Activated CD4-positive, alpha-beta T cell treated with anti-CD3 and anti-CD28 coated beads for 36 hours (primary cell): ENCODE data around the gene LAMA2. TPM values are rescaled to one million over a fixed set of nuclear protein-coding genes. Genes with fewer than 3 reads are reported as not detected.

Experiments used
- ATAC-seq: fragments of 200-7000 bp; cut with Tn5 transposase; one replicate; pipeline ENCODE4 v1.10.0; 2021; ENCODE audit warnings: mild to moderate bottlenecking, moderate library complexity
- CTCF ChIA-PET: fragments of 350-600 bp; sonication (Branson Sonifier 250); formaldehyde crosslinking; loops from one replicate; lab custom pipeline; 2021; ENCODE audit warnings: antibody characterized with exemption; lab: Charles Lee
- POLR2A ChIA-PET: fragments of 350-600 bp; sonication (Branson Sonifier 250); formaldehyde crosslinking; loops from one replicate; lab custom pipeline; 2021; ENCODE audit warnings: antibody characterized with exemption, inconsistent platforms; lab: Charles Lee
- DNase-seq: peaks from one replicate; pipeline ENCODE4 v3.0.0-alpha.2; 2020
- H3K27ac Mint-ChIP-seq: one replicate; pipeline ENCODE4 v1.8.0; 2021; ENCODE audit warnings: mixed read lengths
- H3K27me3 Mint-ChIP-seq: one replicate; pipeline ENCODE4 v1.8.0; 2021; ENCODE audit warnings: mixed read lengths
- H3K36me3 Mint-ChIP-seq: one replicate; pipeline ENCODE4 v1.8.0; 2021; ENCODE audit warnings: low read depth, mixed read lengths
- H3K4me1 Mint-ChIP-seq: one replicate; pipeline ENCODE4 v1.8.0; 2021; ENCODE audit warnings: mixed read lengths
- H3K4me3 Mint-ChIP-seq: one replicate; pipeline ENCODE4 v1.8.0; 2021; ENCODE audit warnings: mild to moderate bottlenecking, moderate library complexity, mixed read lengths
- H3K9me3 Mint-ChIP-seq: one replicate; pipeline ENCODE4 v1.8.0; 2021; ENCODE audit warnings: low read depth, mixed read lengths
- intact Hi-C, 2 experiments: fragments of 100-400 bp; cut with DNase I in 1 of 2; cut with micrococcal nuclease in 1 of 2; formaldehyde crosslinking; loops; one replicate each; pipeline versions ENCODE4 v1.14.2 to v1.15.1; 2022 to 2024; cut with DNase I, micrococcal nuclease
- total RNA-seq, 2 experiments: library from RNA; stranded (reverse); gene quantifications; one replicate each; pipeline ENCODE4 v1.2.3, GENCODE V29; 2021

LAMA2 gene
- total RNA-seq, 2 experiments from 2014 or later = 0.65 to 0.80 TPM

DNA sequence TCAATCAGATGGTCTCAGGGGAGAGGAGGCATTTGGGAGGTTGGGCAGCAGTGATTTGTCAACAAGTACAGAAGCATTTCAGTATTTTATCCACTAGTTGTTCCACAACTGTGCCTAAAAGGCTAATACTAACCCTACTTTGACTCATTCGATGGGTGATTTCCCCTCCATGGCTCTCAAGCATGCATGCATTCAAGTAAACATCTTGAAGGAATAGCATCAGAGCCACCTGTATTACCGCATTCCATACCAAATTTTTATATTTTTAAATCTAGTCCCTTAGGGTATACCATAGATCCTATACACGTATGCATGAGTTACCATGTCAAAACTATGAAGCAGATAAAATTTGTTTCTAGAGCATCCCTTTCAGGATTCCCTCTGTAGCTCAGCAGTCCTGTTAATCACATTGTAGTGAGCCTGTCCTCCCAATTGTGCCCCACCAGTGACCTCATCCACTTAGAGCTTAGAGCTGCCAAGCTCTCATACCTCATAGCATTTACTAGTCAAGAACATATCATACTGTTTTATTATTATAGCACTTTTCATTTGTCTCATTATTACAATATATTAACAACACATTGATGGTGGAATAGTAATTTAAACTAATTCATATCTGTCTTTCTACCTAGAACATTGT is 213.8 kb downstream of the LAMA2 start:
- no peak overlapping the region for H3K4me3 Mint-ChIP-seq
- no peaks in the 10 kb centered on the region for H3K4me1 Mint-ChIP-seq
- DNase-seq = no peak
- intact Hi-C loops = no loop called here
- no peaks in the 10 kb centered on the region for H3K27me3 Mint-ChIP-seq
- ATAC-seq = no peak
- H3K36me3 Mint-ChIP-seq = no peaks in the 10 kb centered on the region
- no peak overlapping the region for H3K27ac Mint-ChIP-seq
- ChIA-PET CTCF (no interaction called here), POLR2A (no interaction called here)
- no peaks in the 10 kb centered on the region for H3K9me3 Mint-ChIP-seq

DNA sequence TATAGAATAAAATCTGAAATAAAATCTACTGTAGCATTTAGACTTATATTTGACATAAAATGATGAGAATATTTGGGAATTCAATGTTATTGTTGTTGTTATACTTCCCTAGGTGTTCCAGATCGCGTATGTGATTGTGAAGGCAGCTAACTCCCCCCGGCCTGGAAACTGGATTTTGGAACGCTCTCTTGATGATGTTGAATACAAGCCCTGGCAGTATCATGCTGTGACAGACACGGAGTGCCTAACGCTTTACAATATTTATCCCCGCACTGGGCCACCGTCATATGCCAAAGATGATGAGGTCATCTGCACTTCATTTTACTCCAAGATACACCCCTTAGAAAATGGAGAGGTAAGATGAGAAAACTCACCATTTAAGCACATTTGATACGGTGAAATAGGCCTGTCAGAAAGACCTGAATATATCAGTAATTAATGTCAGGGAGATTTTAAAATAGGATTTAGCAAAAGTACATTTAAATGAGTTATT is 215.2 kb downstream of the LAMA2 start:
- Mint-ChIP-seq H3K27me3 (no peaks in the 10 kb centered on the region), H3K9me3 (no peaks in the 10 kb centered on the region), H3K27ac (no peak overlapping the region), H3K36me3 (no peaks in the 10 kb centered on the region), H3K4me1 (no peaks in the 10 kb centered on the region), H3K4me3 (no peak overlapping the region)
- intact Hi-C loops = no loop called here
- DNase-seq = no peak
- ChIA-PET POLR2A (no interaction called here), CTCF (no interaction called here)
- no peak for ATAC-seq

DNA sequence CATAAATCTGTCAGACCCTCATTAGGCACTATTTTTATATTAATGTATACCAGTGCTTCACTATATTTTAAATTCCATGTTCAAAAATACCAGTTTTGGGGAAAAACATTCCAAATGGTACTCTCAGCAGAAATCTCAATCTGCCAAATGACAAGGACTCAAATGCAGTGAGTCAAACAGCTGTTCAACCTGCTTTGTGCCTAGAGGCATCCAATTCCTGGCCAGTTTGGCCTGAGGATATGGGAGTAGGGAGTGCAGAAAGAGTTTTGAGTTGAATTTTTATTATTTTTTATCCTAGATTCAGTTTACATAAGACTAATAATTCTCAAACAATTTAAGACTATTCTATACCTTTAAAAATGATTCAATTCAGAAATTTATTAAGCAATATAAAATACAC is 216.8 kb downstream of the LAMA2 start:
- Mint-ChIP-seq H3K4me3 (no peak overlapping the region), H3K9me3 (no peaks in the 10 kb centered on the region)
- intact Hi-C loops = no loop called here

DNA sequence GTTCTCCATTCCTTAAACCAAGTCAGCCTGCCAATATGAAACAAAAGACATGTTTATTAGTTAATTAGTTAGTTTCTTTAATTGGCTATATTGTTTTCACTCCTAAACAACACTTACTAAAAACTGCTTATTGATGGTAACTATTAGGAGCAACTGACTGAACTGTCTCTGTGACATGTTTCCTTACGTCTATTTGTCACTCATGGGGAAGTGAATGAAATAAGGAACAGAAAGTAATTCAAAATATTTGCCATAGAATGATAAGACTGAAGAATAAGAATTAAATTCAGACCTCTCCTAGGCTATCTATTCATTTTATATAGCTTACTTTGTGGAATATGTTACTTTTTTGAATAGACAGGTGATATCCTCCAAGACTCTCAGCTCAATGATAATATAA is 217.2 kb downstream of the LAMA2 start:
- no peaks in the 10 kb centered on the region for H3K27me3 Mint-ChIP-seq
- CTCF ChIA-PET = no interaction called here
- H3K36me3 Mint-ChIP-seq = no peaks in the 10 kb centered on the region
- intact Hi-C loops = no loop called here
- POLR2A ChIA-PET = no interaction called here
- no peaks in the 10 kb centered on the region for H3K9me3 Mint-ChIP-seq
- H3K27ac Mint-ChIP-seq = no peak overlapping the region
- no peaks in the 10 kb centered on the region for H3K4me1 Mint-ChIP-seq
- H3K4me3 Mint-ChIP-seq = no peak overlapping the region
- DNase-seq (no peak), ATAC-seq (no peak)

More for the DNA sequence above, 216.8 kb downstream of the LAMA2 start:
- Mint-ChIP-seq H3K4me1 (no peaks in the 10 kb centered on the region), H3K27me3 (no peaks in the 10 kb centered on the region), H3K27ac (no peak overlapping the region), H3K36me3 (no peaks in the 10 kb centered on the region)
- no peak for DNase-seq
- no peak for ATAC-seq
- POLR2A ChIA-PET = no interaction called here
- CTCF ChIA-PET = no interaction called here

DNA sequence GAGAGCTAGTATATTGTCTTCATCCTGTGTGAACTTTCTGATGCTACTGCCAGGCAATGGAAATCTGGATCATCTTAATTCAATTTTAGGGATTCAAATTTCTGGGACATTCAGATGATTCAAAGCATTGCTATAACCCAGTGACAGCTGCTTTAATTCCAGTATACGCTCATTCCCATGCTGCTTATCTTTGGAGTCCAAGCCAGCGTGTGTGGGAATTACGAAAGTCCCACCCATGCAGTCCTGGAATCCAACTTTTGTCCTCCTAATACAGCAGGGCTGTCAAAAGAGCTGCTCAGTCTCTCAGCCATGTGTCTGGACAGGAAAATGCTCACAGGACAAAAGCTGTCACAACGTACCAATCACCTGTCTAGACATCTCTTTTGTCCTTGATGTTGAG is 219.8 kb downstream of the LAMA2 start:
- no peak for ATAC-seq
- intact Hi-C loops = no loop called here

DNA sequence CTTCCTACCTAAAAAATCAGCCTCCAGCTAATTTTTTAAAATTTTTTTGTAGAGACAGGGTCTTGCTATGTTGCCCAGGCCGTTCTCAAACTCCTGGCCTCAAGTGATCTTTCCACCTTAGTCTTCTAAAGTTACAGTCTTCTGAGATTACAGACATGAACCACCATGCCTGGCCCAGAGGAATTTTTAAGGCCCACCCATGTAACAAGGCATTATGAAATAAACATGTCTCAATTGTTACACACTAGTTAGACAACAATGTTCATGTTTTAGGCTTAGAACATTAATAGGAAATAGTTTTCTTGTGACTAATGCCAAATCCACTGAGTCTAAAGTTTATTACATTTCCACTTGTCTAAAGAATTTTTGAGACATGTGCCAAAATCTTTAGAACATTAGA is 221.2 kb downstream of the LAMA2 start:
- H3K9me3 Mint-ChIP-seq = no peaks in the 10 kb centered on the region
- H3K4me1 Mint-ChIP-seq = no peaks in the 10 kb centered on the region
- peaks cover 4% of the 10 kb centered on the region for H3K27me3 Mint-ChIP-seq
- ChIA-PET CTCF (no interaction called here), POLR2A (no interaction called here)
- H3K27ac Mint-ChIP-seq = no peak overlapping the region
- intact Hi-C loops = no loop called here
- no peak for DNase-seq
- ATAC-seq = no peak
- H3K36me3 Mint-ChIP-seq = no peaks in the 10 kb centered on the region
- H3K4me3 Mint-ChIP-seq = no peak overlapping the region

More for the DNA sequence above, 219.8 kb downstream of the LAMA2 start:
- POLR2A ChIA-PET = no interaction called here
- Mint-ChIP-seq H3K27me3 (peaks cover 4% of the 10 kb centered on the region), H3K36me3 (no peaks in the 10 kb centered on the region), H3K4me3 (no peak overlapping the region), H3K4me1 (no peaks in the 10 kb centered on the region), H3K27ac (no peak overlapping the region), H3K9me3 (no peaks in the 10 kb centered on the region)
- CTCF ChIA-PET = interaction anchor here (0.6 kb wide), 1 partner anchor 34 kb away, joined by 4 read pairs; no protein-coding TSS in a partner anchor
- no peak for DNase-seq

DNA sequence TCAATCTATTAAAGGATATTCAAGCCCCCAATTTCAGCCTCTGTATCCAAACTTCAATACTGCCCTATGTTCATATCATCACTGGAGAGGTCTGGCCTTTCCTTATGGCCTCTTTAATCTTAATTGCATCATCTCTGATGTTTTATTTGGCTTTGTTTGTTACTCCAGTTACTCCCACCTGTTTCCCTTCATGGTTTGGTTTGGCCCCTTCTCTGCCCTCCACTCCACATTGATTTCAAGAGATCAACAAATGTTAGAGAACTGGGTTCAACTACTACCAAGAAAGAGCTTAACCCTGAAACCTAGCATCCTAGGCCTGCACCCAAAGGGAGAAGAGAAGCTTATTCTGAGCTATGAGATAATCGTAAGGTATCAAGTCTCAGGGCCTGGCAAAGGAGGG is 221.6 kb downstream of the LAMA2 start:
- no peaks in the 10 kb centered on the region for H3K4me1 Mint-ChIP-seq
- POLR2A ChIA-PET = no interaction called here
- H3K9me3 Mint-ChIP-seq = no peaks in the 10 kb centered on the region
- intact Hi-C loops = no loop called here
- ATAC-seq (no peak), DNase-seq (no peak)
- CTCF ChIA-PET = no interaction called here
- no peak overlapping the region for H3K4me3 Mint-ChIP-seq
- peaks cover 4% of the 10 kb centered on the region for H3K27me3 Mint-ChIP-seq
- no peaks in the 10 kb centered on the region for H3K36me3 Mint-ChIP-seq
- H3K27ac Mint-ChIP-seq = no peak overlapping the region

DNA sequence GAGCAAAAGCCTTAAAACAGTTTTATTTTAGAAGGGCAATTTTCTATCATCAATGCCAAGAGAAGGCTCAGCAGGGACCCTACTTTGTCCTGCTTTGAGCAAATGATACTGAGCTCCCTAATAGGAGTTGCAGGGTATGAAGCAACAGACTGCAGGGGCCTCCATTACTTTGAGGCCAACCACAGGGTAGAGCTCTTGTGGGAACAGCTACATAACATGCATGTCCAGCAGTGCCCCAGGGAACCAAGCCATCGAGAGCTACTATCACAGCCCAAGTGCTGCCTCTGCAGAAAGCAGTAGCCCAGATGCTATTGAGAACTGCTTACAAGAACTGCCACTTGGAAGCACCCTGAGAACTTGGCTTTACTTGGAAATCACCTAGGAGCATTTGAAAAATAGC is 222.1 kb downstream of the LAMA2 start:
- DNase-seq = no peak
- H3K4me3 Mint-ChIP-seq = no peak overlapping the region
- ATAC-seq = no peak
- no peaks in the 10 kb centered on the region for H3K9me3 Mint-ChIP-seq
- no peaks in the 10 kb centered on the region for H3K4me1 Mint-ChIP-seq
- ChIA-PET CTCF (interaction anchor here (0.6 kb wide), 1 partner anchor 19 kb away, joined by 3 read pairs; no protein-coding TSS in a partner anchor), POLR2A (no interaction called here)
- peaks cover 4% of the 10 kb centered on the region for H3K27me3 Mint-ChIP-seq
- H3K27ac Mint-ChIP-seq = no peak overlapping the region
- H3K36me3 Mint-ChIP-seq = no peaks in the 10 kb centered on the region
- intact Hi-C loops = no loop called here

DNA sequence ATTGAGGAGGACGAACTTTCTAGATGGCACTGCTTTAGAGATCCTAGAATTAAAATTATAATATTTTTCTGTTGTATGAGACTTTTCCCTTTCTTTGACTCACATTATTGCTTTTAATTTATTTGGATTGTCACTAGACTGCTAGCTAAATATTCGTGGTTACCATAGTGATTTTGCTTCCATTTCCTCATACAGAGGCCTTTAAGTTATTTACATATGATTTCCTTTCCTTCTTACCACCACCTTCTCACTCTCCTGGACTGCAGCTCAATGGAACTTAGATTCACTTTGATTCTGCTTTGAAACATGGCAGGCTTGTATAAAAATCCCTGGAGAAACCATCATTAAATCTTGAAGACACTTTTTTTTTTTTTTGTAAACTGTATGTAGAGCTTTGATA is 222.9 kb downstream of the LAMA2 start:
- no peaks in the 10 kb centered on the region for H3K36me3 Mint-ChIP-seq
- ChIA-PET CTCF (interaction anchor here (0.6 kb wide), 1 partner anchor 19 kb away, joined by 3 read pairs; no protein-coding TSS in a partner anchor), POLR2A (no interaction called here)
- H3K27me3 Mint-ChIP-seq = peaks cover 4% of the 10 kb centered on the region
- intact Hi-C loops = no loop called here
- H3K4me3 Mint-ChIP-seq = no peak overlapping the region
- no peaks in the 10 kb centered on the region for H3K4me1 Mint-ChIP-seq
- no peaks in the 10 kb centered on the region for H3K9me3 Mint-ChIP-seq
- ATAC-seq (no peak), DNase-seq (no peak)
- H3K27ac Mint-ChIP-seq = no peak overlapping the region

DNA sequence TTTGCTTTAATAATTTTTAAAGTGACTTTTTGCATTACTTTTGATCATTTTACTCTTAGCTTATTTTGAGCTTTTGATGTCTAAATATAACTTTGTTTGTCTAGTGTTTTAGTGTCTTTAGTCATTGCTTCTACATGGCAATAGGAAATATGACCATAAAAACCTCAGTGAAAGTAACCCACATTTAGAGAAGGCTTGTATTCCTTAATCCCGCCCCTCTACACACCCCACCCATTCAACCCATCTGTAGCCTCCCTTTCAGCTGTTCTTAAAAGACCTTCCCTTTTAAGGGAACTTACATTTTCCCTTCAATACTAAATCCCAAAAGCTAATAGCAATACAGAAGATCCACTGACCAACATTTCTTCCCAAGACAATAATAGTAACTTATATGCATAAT is 225.4 kb downstream of the LAMA2 start:
- DNase-seq (no peak), ATAC-seq (no peak)
- Mint-ChIP-seq H3K4me3 (no peak overlapping the region), H3K27me3 (peaks cover 7% of the 10 kb centered on the region), H3K27ac (no peak overlapping the region), H3K36me3 (no peaks in the 10 kb centered on the region), H3K4me1 (no peaks in the 10 kb centered on the region), H3K9me3 (no peaks in the 10 kb centered on the region)
- ChIA-PET POLR2A (no interaction called here), CTCF (interaction anchor here (0.7 to 1.4 kb wide), 2 partner anchors 14 to 71 kb away, joined by 3 to 5 read pairs; no protein-coding TSS in a partner anchor)
- intact Hi-C loops = no loop called here

DNA sequence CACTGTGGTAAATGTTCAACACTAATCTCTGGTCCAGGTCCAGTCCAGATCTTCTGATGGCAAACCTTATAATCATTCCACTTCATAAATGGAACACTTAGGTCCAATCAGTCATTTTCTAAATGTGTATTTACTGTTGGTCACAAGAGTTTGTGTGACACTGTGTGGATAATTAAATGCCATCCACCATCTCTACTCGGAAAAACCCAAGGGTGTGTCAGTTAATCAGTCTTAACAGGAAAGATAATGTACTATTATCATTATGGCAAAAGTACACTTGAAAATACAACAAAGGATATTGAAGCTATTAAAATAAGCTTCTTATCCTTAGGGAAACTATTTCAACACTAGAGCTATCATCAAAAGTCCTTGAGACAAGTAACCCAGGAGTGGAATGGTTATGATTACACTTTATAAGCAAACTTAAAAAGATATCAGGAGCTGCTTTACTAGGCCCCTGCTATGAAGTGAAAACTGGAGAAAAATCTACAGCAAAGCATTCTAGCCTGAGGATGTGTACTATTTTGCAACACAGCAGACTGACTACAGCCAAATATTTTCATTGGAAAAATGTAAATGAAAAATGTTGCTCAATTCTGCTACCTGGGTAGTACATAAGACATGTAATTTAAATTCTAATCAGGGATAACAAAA is 227.9 kb downstream of the LAMA2 start:
- ATAC-seq = no peak
- no peak overlapping the region for H3K4me3 Mint-ChIP-seq
- DNase-seq = no peak
- H3K36me3 Mint-ChIP-seq = no peaks in the 10 kb centered on the region
- ChIA-PET CTCF (no interaction called here), POLR2A (no interaction called here)
- no peaks in the 10 kb centered on the region for H3K9me3 Mint-ChIP-seq
- H3K4me1 Mint-ChIP-seq = no peaks in the 10 kb centered on the region
- intact Hi-C loops = no loop called here
- H3K27ac Mint-ChIP-seq = no peak overlapping the region
- H3K27me3 Mint-ChIP-seq = peaks cover 7% of the 10 kb centered on the region

DNA sequence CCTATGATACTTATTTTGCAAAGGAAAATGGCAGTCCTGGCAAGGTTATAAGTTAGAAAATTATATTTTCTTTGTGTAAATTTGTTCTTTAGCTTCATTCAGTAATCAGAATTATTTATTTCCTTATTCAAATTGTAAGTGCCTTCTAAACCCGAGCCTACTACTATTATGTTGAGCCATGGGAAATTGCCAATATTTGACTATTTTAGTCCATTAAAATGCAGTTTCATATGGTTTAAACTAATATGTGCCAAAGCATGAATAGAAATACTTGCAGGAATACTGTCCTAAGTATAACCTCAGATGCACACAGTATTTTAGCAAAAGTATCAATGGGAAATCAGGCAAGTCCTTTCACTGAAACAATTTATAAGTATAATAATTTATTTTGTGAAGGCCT is 228.4 kb downstream of the LAMA2 start:
- ATAC-seq = no peak
- Mint-ChIP-seq H3K27me3 (peaks cover 7% of the 10 kb centered on the region), H3K27ac (no peak overlapping the region), H3K4me1 (no peaks in the 10 kb centered on the region), H3K9me3 (no peaks in the 10 kb centered on the region), H3K36me3 (no peaks in the 10 kb centered on the region), H3K4me3 (no peak overlapping the region)
- ChIA-PET CTCF (no interaction called here), POLR2A (no interaction called here)
- intact Hi-C loops = no loop called here
- no peak for DNase-seq
